MCF 10A (cell line): ENCODE results near the gene RERE. TPM values are rescaled to one million over a fixed set of nuclear protein-coding genes. Genes with fewer than 3 reads are reported as not detected.
A peak's percentile ranks its signal among the peaks of the same experiment; 100 is the strongest.
"Not testable (repeated sequence)": the region's sequence is repeated elsewhere in the genome, so short reads cannot be mapped to it uniquely, and the experiment has no call there.

Source experiments
- BruUV-seq: library from RNA; stranded (reverse); fragments of 400-500 nt; replicated peaks from 2 replicates; lab custom pipeline; 2021; lab: Mats Ljungman, UMichigan
- CTCF ChIA-PET: fragments of 300-600 bp; sonication (Branson Sonifier 250); formaldehyde crosslinking; extraction: SDS; loops from one replicate; lab custom pipeline; 2021; ENCODE audit warnings: antibody characterized with exemption, inconsistent platforms; lab: Yijun Ruan, JAX
- POLR2A ChIA-PET: fragments of 300-600, 350-650 bp; sonication (Branson Sonifier 250); formaldehyde crosslinking; extraction: SDS; loops from one replicate; lab custom pipeline; 2020; ENCODE audit warnings: antibody characterized with exemption, inconsistent platforms; lab: Yijun Ruan, JAX
- DNase-seq: peaks from one replicate; pipeline ENCODE4 v3.0.0-alpha.2; 2018; ENCODE audit not compliant: unreplicated experiment
- H3K27ac Mint-ChIP-seq: one replicate; pipeline ENCODE4 v1.8.0; 2022; ENCODE audit warnings: mild to moderate bottlenecking, low read depth, mixed read lengths; ENCODE audit not compliant: unreplicated experiment
- H3K27me3 Mint-ChIP-seq: one replicate; pipeline ENCODE4 v1.8.0; 2022; ENCODE audit warnings: mixed read lengths; ENCODE audit not compliant: insufficient read depth, unreplicated experiment
- H3K36me3 Mint-ChIP-seq: one replicate; pipeline ENCODE4 v1.8.0; 2022; ENCODE audit warnings: mild to moderate bottlenecking, moderate library complexity, mixed read lengths; ENCODE audit not compliant: insufficient read depth, unreplicated experiment
- H3K4me1 Mint-ChIP-seq: one replicate; pipeline ENCODE4 v1.8.0; 2022; ENCODE audit warnings: mixed read lengths; ENCODE audit not compliant: insufficient read depth, unreplicated experiment
- H3K4me3 Mint-ChIP-seq: one replicate; pipeline ENCODE4 v1.8.0; 2022; ENCODE audit warnings: mild to moderate bottlenecking, moderate library complexity, mixed read lengths; ENCODE audit not compliant: unreplicated experiment
- H3K9me3 Mint-ChIP-seq: one replicate; pipeline ENCODE4 v1.8.0; 2022; ENCODE audit warnings: mixed read lengths; ENCODE audit not compliant: unreplicated experiment
- intact Hi-C: fragments of 100-400 bp; cut with micrococcal nuclease; formaldehyde crosslinking; loops from 2 replicates; pipeline ENCODE4 v1.14.1; 2022
- total RNA-seq: library from RNA; stranded (reverse); gene quantifications from 2 replicates; pipeline ENCODE4 v1.2.3, GENCODE V29; 2022
- TF ChIP-seq, protein P1 (sequence below): fragments of 200-600 bp; IDR thresholded peaks from one replicate; pipeline ENCODE4 v1.8.0; 2022; ENCODE audit warnings: antibody characterized with exemption, mild to moderate bottlenecking; ENCODE audit not compliant: unreplicated experiment

RERE gene
- total RNA-seq, 1 experiment from 2014 or later: 48.4 TPM

DNA sequence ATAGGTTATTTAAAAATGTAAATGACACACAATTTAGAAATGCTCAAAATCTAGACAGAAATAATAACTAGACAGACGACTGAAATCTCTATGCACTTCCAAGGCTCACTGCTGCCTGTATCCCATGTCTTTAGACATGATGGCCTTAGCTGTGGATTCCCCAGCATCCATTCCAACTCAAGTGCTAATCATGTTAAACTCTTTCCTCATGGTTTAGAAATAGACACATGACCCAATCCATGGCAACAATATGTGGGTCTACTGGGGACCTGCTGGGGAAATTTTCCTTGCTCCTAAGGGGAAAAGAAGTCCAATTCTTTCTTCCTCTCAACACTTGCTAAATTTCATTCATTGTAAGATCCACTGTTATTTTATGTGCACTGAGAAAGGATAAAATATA lies 311.0 kb downstream of the RERE start:
- no peak for DNase-seq
- intact Hi-C loops: no loop called here
- Mint-ChIP-seq H3K9me3 (no peaks in the 10 kb centered on the region), H3K4me3 (no peak overlapping the region), H3K4me1 (peaks cover 10% of the 10 kb centered on the region), H3K27ac (peak overlapping the region; percentile 49), H3K27me3 (no peaks in the 10 kb centered on the region), H3K36me3 (peaks cover 40% of the 10 kb centered on the region)
- CTCF ChIA-PET: no interaction called here
- POLR2A ChIA-PET: interaction anchor here (1.2 kb wide), 1 partner anchor 10 kb away, joined by 3 read pairs; no protein-coding TSS in a partner anchor
- BruUV-seq: no TSS peak
- TF ChIP-seq, protein P1, sequence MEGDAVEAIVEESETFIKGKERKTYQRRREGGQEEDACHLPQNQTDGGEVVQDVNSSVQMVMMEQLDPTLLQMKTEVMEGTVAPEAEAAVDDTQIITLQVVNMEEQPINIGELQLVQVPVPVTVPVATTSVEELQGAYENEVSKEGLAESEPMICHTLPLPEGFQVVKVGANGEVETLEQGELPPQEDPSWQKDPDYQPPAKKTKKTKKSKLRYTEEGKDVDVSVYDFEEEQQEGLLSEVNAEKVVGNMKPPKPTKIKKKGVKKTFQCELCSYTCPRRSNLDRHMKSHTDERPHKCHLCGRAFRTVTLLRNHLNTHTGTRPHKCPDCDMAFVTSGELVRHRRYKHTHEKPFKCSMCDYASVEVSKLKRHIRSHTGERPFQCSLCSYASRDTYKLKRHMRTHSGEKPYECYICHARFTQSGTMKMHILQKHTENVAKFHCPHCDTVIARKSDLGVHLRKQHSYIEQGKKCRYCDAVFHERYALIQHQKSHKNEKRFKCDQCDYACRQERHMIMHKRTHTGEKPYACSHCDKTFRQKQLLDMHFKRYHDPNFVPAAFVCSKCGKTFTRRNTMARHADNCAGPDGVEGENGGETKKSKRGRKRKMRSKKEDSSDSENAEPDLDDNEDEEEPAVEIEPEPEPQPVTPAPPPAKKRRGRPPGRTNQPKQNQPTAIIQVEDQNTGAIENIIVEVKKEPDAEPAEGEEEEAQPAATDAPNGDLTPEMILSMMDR: no peak

DNA sequence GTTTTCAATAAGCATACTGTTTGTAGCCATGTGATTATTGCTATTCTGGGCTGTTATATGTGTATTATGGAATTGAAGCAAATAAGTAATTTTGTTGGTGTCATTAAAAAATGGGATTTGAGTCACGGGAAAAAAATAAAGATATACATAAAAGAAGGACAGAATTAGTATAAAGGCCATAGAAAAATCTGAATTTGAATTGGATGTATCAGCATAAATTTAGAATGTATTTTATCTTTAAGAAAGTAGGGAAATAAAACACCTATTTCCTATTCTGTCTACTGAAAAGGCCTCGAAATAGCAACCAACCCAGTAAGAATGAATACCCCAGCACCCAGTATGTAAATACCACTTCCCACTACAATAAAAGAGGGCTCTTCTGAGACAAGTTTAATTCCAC lies 313.6 kb downstream of the RERE start:
- H3K27me3 Mint-ChIP-seq: no peaks in the 10 kb centered on the region
- POLR2A ChIA-PET: interaction anchor here (1.0 kb wide), 1 partner anchor 10 kb away, joined by 3 read pairs; no protein-coding TSS in a partner anchor
- DNase-seq: no peak
- H3K36me3 Mint-ChIP-seq: peaks cover 40% of the 10 kb centered on the region
- no peak overlapping the region for H3K27ac Mint-ChIP-seq
- TF ChIP-seq, protein P1: no peak
- intact Hi-C loops: no loop called here
- CTCF ChIA-PET: no interaction called here
- no peak overlapping the region for H3K4me3 Mint-ChIP-seq
- BruUV-seq: no TSS peak
- no peaks in the 10 kb centered on the region for H3K9me3 Mint-ChIP-seq
- no peaks in the 10 kb centered on the region for H3K4me1 Mint-ChIP-seq

- peaks cover 33% of the 10 kb centered on the region for H3K36me3 Mint-ChIP-seq
- H3K4me3 Mint-ChIP-seq, H3K9me3 Mint-ChIP-seq, DNase-seq, H3K27ac Mint-ChIP-seq, intact Hi-C loops, H3K27me3 Mint-ChIP-seq, BruUV-seq, H3K4me1 Mint-ChIP-seq: not testable (repeated sequence)
- ChIA-PET CTCF (interaction anchor here (0.6 kb wide), 1 partner anchor 791 kb away, joined by 3 read pairs; no protein-coding TSS in a partner anchor), POLR2A (interaction anchor here (1.0 kb wide), 1 partner anchor 9 kb away, joined by 3 read pairs; no protein-coding TSS in a partner anchor)
Observed at GRCh38 chr1:8502949-8503348, 314.5 kb downstream of the RERE start.

GRCh38 chr1:8497210-8497819 lies 320.1 kb downstream of the RERE start:
- Mint-ChIP-seq H3K27ac (peak overlapping the region; percentile 4), H3K9me3 (no peaks in the 10 kb centered on the region), H3K36me3 (peaks cover 54% of the 10 kb centered on the region), H3K27me3 (no peaks in the 10 kb centered on the region), H3K4me1 (peaks cover 9% of the 10 kb centered on the region), H3K4me3 (no peak overlapping the region)
- intact Hi-C loops: loop anchor here (1.0 kb wide), 1 partner anchor 43 kb away; no protein-coding TSS in a partner anchor
- ChIA-PET POLR2A (interaction anchor here (1.0 to 1.8 kb wide), 10 partner anchors 10 to 536 kb away, joined by 3 to 5 read pairs (median 4); partner anchors contain the start of gene PARK7), CTCF (interaction anchor here (0.6 kb wide), 1 partner anchor 28 kb away, joined by 3 read pairs; no protein-coding TSS in a partner anchor)
- TF ChIP-seq, protein P1: no peak
- DNase-seq: peak; percentile 80
- no TSS peak for BruUV-seq
